ENCODE measurements around the gene WSB1. TPM values are rescaled to one million over a fixed set of nuclear protein-coding genes. Genes with fewer than 3 reads are reported as not detected.
A peak's percentile ranks its signal among the peaks of the same experiment; 100 is the strongest.

WSB1 gene
- total and polyA plus RNA-seq, 9 of the 15 experiments (the other 6 are each of a cell fraction or from before 2014, with no cell fraction given) = 22.8 to 229 (median 81.1) TPM

GRCh38 chr17:27332485-27333409 is 38.8 kb downstream of the WSB1 start (continued):
- TF ChIP-seq, protein P1, sequence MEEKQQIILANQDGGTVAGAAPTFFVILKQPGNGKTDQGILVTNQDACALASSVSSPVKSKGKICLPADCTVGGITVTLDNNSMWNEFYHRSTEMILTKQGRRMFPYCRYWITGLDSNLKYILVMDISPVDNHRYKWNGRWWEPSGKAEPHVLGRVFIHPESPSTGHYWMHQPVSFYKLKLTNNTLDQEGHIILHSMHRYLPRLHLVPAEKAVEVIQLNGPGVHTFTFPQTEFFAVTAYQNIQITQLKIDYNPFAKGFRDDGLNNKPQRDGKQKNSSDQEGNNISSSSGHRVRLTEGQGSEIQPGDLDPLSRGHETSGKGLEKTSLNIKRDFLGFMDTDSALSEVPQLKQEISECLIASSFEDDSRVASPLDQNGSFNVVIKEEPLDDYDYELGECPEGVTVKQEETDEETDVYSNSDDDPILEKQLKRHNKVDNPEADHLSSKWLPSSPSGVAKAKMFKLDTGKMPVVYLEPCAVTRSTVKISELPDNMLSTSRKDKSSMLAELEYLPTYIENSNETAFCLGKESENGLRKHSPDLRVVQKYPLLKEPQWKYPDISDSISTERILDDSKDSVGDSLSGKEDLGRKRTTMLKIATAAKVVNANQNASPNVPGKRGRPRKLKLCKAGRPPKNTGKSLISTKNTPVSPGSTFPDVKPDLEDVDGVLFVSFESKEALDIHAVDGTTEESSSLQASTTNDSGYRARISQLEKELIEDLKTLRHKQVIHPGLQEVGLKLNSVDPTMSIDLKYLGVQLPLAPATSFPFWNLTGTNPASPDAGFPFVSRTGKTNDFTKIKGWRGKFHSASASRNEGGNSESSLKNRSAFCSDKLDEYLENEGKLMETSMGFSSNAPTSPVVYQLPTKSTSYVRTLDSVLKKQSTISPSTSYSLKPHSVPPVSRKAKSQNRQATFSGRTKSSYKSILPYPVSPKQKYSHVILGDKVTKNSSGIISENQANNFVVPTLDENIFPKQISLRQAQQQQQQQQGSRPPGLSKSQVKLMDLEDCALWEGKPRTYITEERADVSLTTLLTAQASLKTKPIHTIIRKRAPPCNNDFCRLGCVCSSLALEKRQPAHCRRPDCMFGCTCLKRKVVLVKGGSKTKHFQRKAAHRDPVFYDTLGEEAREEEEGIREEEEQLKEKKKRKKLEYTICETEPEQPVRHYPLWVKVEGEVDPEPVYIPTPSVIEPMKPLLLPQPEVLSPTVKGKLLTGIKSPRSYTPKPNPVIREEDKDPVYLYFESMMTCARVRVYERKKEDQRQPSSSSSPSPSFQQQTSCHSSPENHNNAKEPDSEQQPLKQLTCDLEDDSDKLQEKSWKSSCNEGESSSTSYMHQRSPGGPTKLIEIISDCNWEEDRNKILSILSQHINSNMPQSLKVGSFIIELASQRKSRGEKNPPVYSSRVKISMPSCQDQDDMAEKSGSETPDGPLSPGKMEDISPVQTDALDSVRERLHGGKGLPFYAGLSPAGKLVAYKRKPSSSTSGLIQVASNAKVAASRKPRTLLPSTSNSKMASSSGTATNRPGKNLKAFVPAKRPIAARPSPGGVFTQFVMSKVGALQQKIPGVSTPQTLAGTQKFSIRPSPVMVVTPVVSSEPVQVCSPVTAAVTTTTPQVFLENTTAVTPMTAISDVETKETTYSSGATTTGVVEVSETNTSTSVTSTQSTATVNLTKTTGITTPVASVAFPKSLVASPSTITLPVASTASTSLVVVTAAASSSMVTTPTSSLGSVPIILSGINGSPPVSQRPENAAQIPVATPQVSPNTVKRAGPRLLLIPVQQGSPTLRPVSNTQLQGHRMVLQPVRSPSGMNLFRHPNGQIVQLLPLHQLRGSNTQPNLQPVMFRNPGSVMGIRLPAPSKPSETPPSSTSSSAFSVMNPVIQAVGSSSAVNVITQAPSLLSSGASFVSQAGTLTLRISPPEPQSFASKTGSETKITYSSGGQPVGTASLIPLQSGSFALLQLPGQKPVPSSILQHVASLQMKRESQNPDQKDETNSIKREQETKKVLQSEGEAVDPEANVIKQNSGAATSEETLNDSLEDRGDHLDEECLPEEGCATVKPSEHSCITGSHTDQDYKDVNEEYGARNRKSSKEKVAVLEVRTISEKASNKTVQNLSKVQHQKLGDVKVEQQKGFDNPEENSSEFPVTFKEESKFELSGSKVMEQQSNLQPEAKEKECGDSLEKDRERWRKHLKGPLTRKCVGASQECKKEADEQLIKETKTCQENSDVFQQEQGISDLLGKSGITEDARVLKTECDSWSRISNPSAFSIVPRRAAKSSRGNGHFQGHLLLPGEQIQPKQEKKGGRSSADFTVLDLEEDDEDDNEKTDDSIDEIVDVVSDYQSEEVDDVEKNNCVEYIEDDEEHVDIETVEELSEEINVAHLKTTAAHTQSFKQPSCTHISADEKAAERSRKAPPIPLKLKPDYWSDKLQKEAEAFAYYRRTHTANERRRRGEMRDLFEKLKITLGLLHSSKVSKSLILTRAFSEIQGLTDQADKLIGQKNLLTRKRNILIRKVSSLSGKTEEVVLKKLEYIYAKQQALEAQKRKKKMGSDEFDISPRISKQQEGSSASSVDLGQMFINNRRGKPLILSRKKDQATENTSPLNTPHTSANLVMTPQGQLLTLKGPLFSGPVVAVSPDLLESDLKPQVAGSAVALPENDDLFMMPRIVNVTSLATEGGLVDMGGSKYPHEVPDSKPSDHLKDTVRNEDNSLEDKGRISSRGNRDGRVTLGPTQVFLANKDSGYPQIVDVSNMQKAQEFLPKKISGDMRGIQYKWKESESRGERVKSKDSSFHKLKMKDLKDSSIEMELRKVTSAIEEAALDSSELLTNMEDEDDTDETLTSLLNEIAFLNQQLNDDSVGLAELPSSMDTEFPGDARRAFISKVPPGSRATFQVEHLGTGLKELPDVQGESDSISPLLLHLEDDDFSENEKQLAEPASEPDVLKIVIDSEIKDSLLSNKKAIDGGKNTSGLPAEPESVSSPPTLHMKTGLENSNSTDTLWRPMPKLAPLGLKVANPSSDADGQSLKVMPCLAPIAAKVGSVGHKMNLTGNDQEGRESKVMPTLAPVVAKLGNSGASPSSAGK (IDR thresholded peaks at IDR 0.05) = 0 out of 2 replicates have a peak, but pooled peaks have one; percentile 95
- TF ChIP-seq SNIP1 (IDR thresholded peaks at IDR 0.05; ENCODE audit: low read depth) (no peak), SMARCB1 (IDR thresholded peaks at IDR 0.05; ENCODE audit: insufficient read length, low read depth) (no peak), HDAC2 (IDR thresholded peaks at IDR 0.05) (no peak), CREM (IDR thresholded peaks at IDR 0.05; ENCODE audit: low read depth) (no peak), L3MBTL2 (IDR thresholded peaks at IDR 0.05) (peak; percentile 92; the same call in 1 of the 2 replicates), NFIC (IDR thresholded peaks at IDR 0.05) (peak; percentile 96), KDM5B (IDR thresholded peaks at IDR 0.05; ENCODE audit: insufficient replicate concordance, low read depth, low read length) (no peak), TEAD4 (IDR thresholded peaks at IDR 0.05; ENCODE audit: low read length) (no peak; the same call in 1 of the 2 replicates), TEAD4 (CRISPR knock-in tag; IDR thresholded peaks at IDR 0.05; ENCODE audit: borderline replicate concordance) (no peak), ZFPM2 (CRISPR knock-in tag; IDR thresholded peaks at IDR 0.05) (no peak), HDAC8 (tag; IDR thresholded peaks at IDR 0.05) (no peak), PML (IDR thresholded peaks at IDR 0.05; ENCODE audit: low read length) (0 out of 2 replicates have a peak, but pooled peaks have one; percentile 8), ESRRA (IDR thresholded peaks at IDR 0.05; ENCODE audit: borderline replicate concordance, low read depth) (peak; percentile 87), U2AF2 (optimal IDR thresholded peaks at IDR 0.05; ENCODE audit: low read depth, low read length) (no peak)
